ENCODE measurements around the gene DNMT3A. TPM values are rescaled to one million over a fixed set of nuclear protein-coding genes. Genes with fewer than 3 reads are reported as not detected.

Gene DNMT3A
- total and polyA plus RNA-seq, 2 experiments from 2014 or later: 47.2 to 80.4 TPM

DNA sequence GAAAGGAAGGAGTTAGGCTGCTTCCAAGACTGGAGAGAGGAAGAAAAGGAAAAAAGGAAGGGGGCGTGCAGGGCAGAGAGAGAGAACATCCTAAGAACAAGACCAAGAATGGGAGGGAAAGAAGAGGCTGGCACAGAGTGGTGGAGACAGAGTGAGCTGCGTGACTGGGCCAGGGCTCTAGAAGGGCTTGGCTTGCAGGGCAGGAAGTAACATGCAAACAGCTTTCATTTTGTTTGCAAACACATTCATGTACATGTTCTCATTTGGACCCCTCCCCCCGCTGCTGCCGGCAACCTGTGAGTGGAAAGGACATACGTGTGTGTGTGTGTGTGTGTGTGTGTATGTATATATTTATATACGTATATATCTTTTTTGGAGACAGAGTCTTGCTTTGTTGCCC, 46.8 kb upstream of the DNMT3A start:
- DNase-seq (ENCODE audit: low spot score) (no peak), ATAC-seq (no peak)
- no peaks in the 10 kb centered on the region for H4K20me1 ChIP-seq (replicated peaks; ENCODE audit: insufficient read depth)
- Mint-ChIP-seq H3K36me3 (ENCODE audit: low read depth) (peaks cover 20% of the 10 kb centered on the region), H3K4me1 (peaks cover 11% of the 10 kb centered on the region), H3K27me3 (ENCODE audit: insufficient read depth, low read depth, poor library complexity) (peaks cover 4% of the 10 kb centered on the region), H3K9me3 (no peaks in the 10 kb centered on the region), H3K27ac (no peak overlapping the region), H3K4me3 (no peak overlapping the region)
- H3K79me2 ChIP-seq (replicated peaks; ENCODE audit: insufficient read depth): no peaks in the 10 kb centered on the region
- no peak overlapping the region for H3K27ac ChIP-seq (ENCODE audit: low read depth)
- no peak overlapping the region for H3K4me2 ChIP-seq
- H3F3A ChIP-seq (replicated peaks; ENCODE audit: low read depth): no peaks in the 10 kb centered on the region
- no peaks in the 10 kb centered on the region for H3K36me3 ChIP-seq (ENCODE audit: insufficient read depth)
- no peak overlapping the region for H3K4me3 ChIP-seq
- H2AFZ ChIP-seq: no peak overlapping the region
- no peaks in the 10 kb centered on the region for H3K27me3 ChIP-seq (ENCODE audit: insufficient read depth)
- TF ChIP-seq CREB1 (CRISPR knock-in tag; IDR thresholded peaks at IDR 0.05; ENCODE audit: low read depth) (no peak), JUNB (IDR thresholded peaks at IDR 0.05; ENCODE audit: unreplicated experiment) (no peak), EZH2phosphoT487 (IDR thresholded peaks at IDR 0.05; ENCODE audit: unreplicated experiment) (no peak), STAT1 (IDR thresholded peaks at IDR 0.05; ENCODE audit: unreplicated experiment) (no peak), ZNF331 (CRISPR knock-in tag; IDR thresholded peaks at IDR 0.05; ENCODE audit: low read depth) (no peak), POLR2AphosphoS5 (IDR thresholded peaks at IDR 0.05; ENCODE audit: low read depth) (no peak), ZNF114 (CRISPR knock-in tag; IDR thresholded peaks at IDR 0.05) (no peak), EZH2 (IDR thresholded peaks at IDR 0.05; ENCODE audit: low read depth, unreplicated experiment) (no peak), NANOG (IDR thresholded peaks at IDR 0.05; ENCODE audit: borderline replicate concordance) (no peak)
- TF ChIP-seq, protein P1, sequence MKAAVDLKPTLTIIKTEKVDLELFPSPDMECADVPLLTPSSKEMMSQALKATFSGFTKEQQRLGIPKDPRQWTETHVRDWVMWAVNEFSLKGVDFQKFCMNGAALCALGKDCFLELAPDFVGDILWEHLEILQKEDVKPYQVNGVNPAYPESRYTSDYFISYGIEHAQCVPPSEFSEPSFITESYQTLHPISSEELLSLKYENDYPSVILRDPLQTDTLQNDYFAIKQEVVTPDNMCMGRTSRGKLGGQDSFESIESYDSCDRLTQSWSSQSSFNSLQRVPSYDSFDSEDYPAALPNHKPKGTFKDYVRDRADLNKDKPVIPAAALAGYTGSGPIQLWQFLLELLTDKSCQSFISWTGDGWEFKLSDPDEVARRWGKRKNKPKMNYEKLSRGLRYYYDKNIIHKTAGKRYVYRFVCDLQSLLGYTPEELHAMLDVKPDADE (IDR thresholded peaks at IDR 0.05): no peak
- TF ChIP-seq, protein P2, sequence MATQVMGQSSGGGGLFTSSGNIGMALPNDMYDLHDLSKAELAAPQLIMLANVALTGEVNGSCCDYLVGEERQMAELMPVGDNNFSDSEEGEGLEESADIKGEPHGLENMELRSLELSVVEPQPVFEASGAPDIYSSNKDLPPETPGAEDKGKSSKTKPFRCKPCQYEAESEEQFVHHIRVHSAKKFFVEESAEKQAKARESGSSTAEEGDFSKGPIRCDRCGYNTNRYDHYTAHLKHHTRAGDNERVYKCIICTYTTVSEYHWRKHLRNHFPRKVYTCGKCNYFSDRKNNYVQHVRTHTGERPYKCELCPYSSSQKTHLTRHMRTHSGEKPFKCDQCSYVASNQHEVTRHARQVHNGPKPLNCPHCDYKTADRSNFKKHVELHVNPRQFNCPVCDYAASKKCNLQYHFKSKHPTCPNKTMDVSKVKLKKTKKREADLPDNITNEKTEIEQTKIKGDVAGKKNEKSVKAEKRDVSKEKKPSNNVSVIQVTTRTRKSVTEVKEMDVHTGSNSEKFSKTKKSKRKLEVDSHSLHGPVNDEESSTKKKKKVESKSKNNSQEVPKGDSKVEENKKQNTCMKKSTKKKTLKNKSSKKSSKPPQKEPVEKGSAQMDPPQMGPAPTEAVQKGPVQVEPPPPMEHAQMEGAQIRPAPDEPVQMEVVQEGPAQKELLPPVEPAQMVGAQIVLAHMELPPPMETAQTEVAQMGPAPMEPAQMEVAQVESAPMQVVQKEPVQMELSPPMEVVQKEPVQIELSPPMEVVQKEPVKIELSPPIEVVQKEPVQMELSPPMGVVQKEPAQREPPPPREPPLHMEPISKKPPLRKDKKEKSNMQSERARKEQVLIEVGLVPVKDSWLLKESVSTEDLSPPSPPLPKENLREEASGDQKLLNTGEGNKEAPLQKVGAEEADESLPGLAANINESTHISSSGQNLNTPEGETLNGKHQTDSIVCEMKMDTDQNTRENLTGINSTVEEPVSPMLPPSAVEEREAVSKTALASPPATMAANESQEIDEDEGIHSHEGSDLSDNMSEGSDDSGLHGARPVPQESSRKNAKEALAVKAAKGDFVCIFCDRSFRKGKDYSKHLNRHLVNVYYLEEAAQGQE (IDR thresholded peaks at IDR 0.05; ENCODE audit: unreplicated experiment): no peak
- TF ChIP-seq, protein P3, sequence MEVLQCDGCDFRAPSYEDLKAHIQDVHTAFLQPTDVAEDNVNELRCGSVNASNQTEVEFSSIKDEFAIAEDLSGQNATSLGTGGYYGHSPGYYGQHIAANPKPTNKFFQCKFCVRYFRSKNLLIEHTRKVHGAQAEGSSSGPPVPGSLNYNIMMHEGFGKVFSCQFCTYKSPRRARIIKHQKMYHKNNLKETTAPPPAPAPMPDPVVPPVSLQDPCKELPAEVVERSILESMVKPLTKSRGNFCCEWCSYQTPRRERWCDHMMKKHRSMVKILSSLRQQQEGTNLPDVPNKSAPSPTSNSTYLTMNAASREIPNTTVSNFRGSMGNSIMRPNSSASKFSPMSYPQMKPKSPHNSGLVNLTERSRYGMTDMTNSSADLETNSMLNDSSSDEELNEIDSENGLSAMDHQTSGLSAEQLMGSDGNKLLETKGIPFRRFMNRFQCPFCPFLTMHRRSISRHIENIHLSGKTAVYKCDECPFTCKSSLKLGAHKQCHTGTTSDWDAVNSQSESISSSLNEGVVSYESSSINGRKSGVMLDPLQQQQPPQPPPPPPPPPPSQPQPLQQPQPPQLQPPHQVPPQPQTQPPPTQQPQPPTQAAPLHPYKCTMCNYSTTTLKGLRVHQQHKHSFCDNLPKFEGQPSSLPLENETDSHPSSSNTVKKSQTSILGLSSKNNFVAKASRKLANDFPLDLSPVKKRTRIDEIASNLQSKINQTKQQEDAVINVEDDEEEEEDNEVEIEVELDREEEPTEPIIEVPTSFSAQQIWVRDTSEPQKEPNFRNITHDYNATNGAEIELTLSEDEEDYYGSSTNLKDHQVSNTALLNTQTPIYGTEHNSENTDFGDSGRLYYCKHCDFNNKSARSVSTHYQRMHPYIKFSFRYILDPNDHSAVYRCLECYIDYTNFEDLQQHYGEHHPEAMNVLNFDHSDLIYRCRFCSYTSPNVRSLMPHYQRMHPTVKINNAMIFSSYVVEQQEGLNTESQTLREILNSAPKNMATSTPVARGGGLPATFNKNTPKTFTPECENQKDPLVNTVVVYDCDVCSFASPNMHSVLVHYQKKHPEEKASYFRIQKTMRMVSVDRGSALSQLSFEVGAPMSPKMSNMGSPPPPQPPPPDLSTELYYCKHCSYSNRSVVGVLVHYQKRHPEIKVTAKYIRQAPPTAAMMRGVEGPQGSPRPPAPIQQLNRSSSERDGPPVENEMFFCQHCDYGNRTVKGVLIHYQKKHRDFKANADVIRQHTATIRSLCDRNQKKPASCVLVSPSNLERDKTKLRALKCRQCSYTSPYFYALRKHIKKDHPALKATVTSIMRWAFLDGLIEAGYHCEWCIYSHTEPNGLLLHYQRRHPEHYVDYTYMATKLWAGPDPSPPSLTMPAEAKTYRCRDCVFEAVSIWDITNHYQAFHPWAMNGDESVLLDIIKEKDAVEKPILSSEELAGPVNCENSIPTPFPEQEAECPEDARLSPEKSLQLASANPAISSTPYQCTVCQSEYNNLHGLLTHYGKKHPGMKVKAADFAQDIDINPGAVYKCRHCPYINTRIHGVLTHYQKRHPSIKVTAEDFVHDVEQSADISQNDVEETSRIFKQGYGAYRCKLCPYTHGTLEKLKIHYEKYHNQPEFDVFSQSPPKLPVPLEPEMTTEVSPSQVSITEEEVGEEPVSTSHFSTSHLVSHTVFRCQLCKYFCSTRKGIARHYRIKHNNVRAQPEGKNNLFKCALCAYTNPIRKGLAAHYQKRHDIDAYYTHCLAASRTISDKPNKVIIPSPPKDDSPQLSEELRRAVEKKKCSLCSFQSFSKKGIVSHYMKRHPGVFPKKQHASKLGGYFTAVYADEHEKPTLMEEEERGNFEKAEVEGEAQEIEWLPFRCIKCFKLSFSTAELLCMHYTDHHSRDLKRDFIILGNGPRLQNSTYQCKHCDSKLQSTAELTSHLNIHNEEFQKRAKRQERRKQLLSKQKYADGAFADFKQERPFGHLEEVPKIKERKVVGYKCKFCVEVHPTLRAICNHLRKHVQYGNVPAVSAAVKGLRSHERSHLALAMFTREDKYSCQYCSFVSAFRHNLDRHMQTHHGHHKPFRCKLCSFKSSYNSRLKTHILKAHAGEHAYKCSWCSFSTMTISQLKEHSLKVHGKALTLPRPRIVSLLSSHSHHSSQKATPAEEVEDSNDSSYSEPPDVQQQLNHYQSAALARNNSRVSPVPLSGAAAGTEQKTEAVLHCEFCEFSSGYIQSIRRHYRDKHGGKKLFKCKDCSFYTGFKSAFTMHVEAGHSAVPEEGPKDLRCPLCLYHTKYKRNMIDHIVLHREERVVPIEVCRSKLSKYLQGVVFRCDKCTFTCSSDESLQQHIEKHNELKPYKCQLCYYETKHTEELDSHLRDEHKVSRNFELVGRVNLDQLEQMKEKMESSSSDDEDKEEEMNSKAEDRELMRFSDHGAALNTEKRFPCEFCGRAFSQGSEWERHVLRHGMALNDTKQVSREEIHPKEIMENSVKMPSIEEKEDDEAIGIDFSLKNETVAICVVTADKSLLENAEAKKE (CRISPR knock-in tag; IDR thresholded peaks at IDR 0.05): no peak
- TF ChIP-seq, protein P4, sequence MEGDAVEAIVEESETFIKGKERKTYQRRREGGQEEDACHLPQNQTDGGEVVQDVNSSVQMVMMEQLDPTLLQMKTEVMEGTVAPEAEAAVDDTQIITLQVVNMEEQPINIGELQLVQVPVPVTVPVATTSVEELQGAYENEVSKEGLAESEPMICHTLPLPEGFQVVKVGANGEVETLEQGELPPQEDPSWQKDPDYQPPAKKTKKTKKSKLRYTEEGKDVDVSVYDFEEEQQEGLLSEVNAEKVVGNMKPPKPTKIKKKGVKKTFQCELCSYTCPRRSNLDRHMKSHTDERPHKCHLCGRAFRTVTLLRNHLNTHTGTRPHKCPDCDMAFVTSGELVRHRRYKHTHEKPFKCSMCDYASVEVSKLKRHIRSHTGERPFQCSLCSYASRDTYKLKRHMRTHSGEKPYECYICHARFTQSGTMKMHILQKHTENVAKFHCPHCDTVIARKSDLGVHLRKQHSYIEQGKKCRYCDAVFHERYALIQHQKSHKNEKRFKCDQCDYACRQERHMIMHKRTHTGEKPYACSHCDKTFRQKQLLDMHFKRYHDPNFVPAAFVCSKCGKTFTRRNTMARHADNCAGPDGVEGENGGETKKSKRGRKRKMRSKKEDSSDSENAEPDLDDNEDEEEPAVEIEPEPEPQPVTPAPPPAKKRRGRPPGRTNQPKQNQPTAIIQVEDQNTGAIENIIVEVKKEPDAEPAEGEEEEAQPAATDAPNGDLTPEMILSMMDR (conservative IDR thresholded peaks at IDR 0.05; ENCODE audit: low read depth in 2 of 2): no peak
- no peaks in the 10 kb centered on the region for H3K9me2 ChIP-seq (ENCODE audit: insufficient read depth)
- no peaks in the 10 kb centered on the region for H3K4me1 ChIP-seq (ENCODE audit: insufficient read depth)

Measured in GM23338 (cell line).